ENCODE results near the gene MYO6.

Gene MYO6

DNA sequence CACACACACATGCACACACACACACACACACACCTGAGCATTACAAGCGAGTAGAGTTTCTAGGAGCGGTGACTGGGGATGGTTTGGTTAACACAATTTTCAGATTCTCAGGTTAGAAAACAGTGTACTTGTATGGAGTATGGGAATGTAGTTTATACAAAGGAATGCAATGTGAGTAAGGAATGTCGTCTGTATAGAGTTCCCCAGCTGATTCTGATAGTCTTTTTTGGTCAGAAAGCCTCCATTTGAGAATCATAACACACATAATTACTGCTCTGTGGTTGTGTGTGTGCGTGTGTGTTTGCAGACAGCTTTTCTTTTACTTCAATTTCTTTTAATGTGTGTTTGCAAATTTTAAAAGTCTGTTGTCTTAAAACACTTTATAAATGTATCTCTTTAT lies 93.2 kb downstream of the MYO6 start:
- DNase-seq (ENCODE audit: low read depth), result no peak
- TF ChIP-seq CTCF (IDR thresholded peaks at IDR 0.05; ENCODE audit: control insufficient read depth, extremely low read depth, insufficient read depth), result no peak

DNA sequence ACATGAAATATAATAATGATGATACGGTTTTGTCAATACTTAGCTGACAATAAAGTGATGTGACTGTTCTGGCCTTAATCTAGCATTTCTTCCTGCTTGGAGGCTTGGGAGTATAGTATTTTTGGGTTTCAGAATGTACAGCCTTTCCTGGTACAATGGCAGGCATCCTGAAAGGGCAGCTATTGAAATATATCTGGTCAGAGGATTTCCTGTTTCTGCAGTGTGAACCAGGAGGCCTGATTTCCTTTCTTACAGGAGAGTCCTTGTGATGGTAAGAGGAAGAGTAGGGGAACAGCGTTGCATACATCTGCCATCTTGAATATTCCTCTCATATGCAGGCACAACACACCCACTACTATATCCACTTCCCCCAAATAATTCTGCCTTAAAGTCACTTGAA lies 93.7 kb downstream of the MYO6 start:
- no peak for DNase-seq (ENCODE audit: low read depth)
- TF ChIP-seq CTCF (IDR thresholded peaks at IDR 0.05; ENCODE audit: control insufficient read depth, extremely low read depth, insufficient read depth), result no peak
- H3K4me3 ChIP-seq (ENCODE audit: low read depth, low read length), result no peak overlapping the region

More for the DNA sequence above, 93.2 kb downstream of the MYO6 start:
- no peak overlapping the region for H3K4me3 ChIP-seq (ENCODE audit: low read depth, low read length)

DNA sequence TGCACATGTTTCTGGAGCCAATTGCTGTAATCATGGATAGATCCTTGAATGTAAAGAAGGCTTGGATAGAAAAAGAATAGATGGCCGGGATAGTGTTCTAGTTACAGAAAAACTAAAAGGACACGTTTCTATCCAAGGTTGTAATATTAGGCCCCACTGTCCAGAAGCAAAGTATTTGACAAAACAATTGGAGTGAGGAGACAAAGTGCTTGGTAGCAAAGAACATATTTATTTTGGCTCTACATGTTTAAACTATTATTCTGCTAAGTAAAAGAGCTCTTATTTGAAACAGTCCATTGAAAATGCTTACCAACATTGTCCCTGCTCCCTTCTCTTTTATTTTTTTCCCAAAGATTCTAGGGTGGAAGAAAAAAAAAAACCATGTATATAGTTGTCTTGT lies 94.4 kb downstream of the MYO6 start:
- H3K4me3 ChIP-seq (ENCODE audit: low read depth, low read length), result no peak overlapping the region
- no peak for DNase-seq (ENCODE audit: low read depth)
- no peak for TF ChIP-seq CTCF (IDR thresholded peaks at IDR 0.05; ENCODE audit: control insufficient read depth, extremely low read depth, insufficient read depth)

GRCh38 chr6:75848274-75848673 lies 99.2 kb downstream of the MYO6 start:
- no peak for TF ChIP-seq CTCF (IDR thresholded peaks at IDR 0.05; ENCODE audit: control insufficient read depth, extremely low read depth, insufficient read depth)

GRCh38 chr6:75849329-75850025 lies 100.4 kb downstream of the MYO6 start:
- TF ChIP-seq CTCF (IDR thresholded peaks at IDR 0.05; ENCODE audit: control insufficient read depth, extremely low read depth, insufficient read depth), result no peak
- peak overlapping the region; percentile 34 for H3K4me3 ChIP-seq (ENCODE audit: low read depth, low read length)
- DNase-seq (ENCODE audit: low read depth), result peak; percentile 88

More at GRCh38 chr6:75848274-75848673, 99.2 kb downstream of the MYO6 start:
- peak overlapping the region; percentile 16; the same call in 1 of the 2 replicates for H3K4me3 ChIP-seq (ENCODE audit: low read depth, low read length)
- peak; percentile 50 for DNase-seq (ENCODE audit: low read depth)

- H3K4me3 ChIP-seq (ENCODE audit: low read depth, low read length), result peak overlapping the region; percentile 34
These were observed 101.2 kb downstream of the MYO6 start for GRCh38 chr6:75850026-75850833.

More at GRCh38 chr6:75850026-75850833, 101.2 kb downstream of the MYO6 start:
- DNase-seq (ENCODE audit: low read depth), result no peak
- TF ChIP-seq CTCF (IDR thresholded peaks at IDR 0.05; ENCODE audit: control insufficient read depth, extremely low read depth, insufficient read depth), result no peak

Measured in LNCaP clone FGC (cell line).